IMR-90 (cell line): ENCODE data around the gene MTUS2.

Experiments used
- BHLHE40 ChIP-seq: fragments of 150-350 bp; IDR thresholded peaks from 2 replicates; pipeline ENCODE4 v1.6.1; 2016; ENCODE audit warnings: mild to moderate bottlenecking, low read depth, low read length
- CEBPB ChIP-seq: IDR thresholded peaks from 2 replicates; pipeline ENCODE4 v1.6.1; 2012; ENCODE audit warnings: low read depth, low read length, improper control_type of control experiment
- CTCF ChIP-seq: conservative IDR thresholded peaks from 2 replicates; pipeline ENCODE4 v1.5.1; 2012; ENCODE audit warnings: mild to moderate bottlenecking, low read depth, low read length, improper control_type of control experiment
- MAZ ChIP-seq: IDR thresholded peaks from 2 replicates; pipeline ENCODE4 v1.6.1; 2012; ENCODE audit warnings: low read depth, mild to moderate bottlenecking, low read length, improper control_type of control experiment, moderate library complexity, borderline replicate concordance
- POLR2A ChIP-seq: IDR thresholded peaks from 2 replicates; pipeline ENCODE4 v1.6.1; 2012; ENCODE audit warnings: mild to moderate bottlenecking, low read depth, low read length
- RAD21 ChIP-seq: IDR thresholded peaks from 2 replicates; pipeline ENCODE4 v1.6.1; 2012; ENCODE audit warnings: low read length, improper control_type of control experiment
- RFX5 ChIP-seq: IDR thresholded peaks from 2 replicates; pipeline ENCODE4 v1.8.0; 2012; ENCODE audit warnings: low read depth, mild to moderate bottlenecking, low read length, moderate library complexity
- SMC3 ChIP-seq: fragments of 150-350 bp; IDR thresholded peaks from 2 replicates; pipeline ENCODE4 v1.6.1; 2016; ENCODE audit warnings: low read depth, mild to moderate bottlenecking, antibody characterized with exemption, low read length, moderate library complexity

GRCh38 chr13:29515372-29515771, 695.2 kb downstream of the MTUS2 start:
- TF ChIP-seq SMC3: no peak
- TF ChIP-seq RFX5: no peak
- no peak for TF ChIP-seq BHLHE40
- TF ChIP-seq POLR2A: no peak
- TF ChIP-seq CTCF: no peak
- no peak for TF ChIP-seq CEBPB
- no peak for TF ChIP-seq RAD21
- TF ChIP-seq MAZ: no peak
